ENCODE measurements around the gene SOS2. TPM values are rescaled to one million over a fixed set of nuclear protein-coding genes. Genes with fewer than 3 reads are reported as not detected.

The SOS2 gene
- total RNA-seq, 2 donors from 2014 or later, result 38.7 to 40.2 TPM

DNA sequence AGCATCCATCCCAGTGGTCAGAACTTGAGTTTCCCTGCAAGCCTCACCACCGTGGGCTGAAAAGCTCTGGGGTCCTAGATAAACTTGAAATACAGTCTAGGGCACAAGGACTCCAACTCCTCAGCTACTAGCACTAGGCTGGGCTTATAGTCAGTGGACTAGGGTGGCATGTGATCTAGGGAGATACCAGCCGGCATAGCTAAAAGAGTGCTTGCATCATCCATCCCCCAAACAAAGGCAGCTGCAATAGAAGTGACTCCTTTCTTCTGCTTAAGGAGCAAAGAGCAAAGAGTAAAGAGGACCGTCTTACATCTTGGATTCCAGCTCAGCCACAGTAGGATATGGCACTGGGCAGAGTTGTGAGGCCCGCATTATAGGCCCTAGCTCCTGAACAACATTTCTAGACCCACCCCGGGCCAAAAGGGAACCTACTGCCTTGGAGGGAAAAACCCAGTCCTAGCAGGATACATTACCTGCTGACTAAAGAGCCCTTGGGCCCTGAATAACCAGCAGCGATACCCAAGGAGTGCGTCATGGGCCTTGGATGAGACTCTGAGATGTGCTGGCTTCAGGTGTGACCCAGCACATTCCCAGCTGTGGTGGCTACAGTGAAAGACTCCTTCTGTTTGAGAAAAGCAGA, 17.9 kb upstream of the SOS2 start:
- no peaks in the 10 kb centered on the region for H3K9me3 ChIP-seq
- H3K27me3 ChIP-seq (replicated peaks; ENCODE audit: insufficient read depth), result no peaks in the 10 kb centered on the region
- TF ChIP-seq, protein P1, sequence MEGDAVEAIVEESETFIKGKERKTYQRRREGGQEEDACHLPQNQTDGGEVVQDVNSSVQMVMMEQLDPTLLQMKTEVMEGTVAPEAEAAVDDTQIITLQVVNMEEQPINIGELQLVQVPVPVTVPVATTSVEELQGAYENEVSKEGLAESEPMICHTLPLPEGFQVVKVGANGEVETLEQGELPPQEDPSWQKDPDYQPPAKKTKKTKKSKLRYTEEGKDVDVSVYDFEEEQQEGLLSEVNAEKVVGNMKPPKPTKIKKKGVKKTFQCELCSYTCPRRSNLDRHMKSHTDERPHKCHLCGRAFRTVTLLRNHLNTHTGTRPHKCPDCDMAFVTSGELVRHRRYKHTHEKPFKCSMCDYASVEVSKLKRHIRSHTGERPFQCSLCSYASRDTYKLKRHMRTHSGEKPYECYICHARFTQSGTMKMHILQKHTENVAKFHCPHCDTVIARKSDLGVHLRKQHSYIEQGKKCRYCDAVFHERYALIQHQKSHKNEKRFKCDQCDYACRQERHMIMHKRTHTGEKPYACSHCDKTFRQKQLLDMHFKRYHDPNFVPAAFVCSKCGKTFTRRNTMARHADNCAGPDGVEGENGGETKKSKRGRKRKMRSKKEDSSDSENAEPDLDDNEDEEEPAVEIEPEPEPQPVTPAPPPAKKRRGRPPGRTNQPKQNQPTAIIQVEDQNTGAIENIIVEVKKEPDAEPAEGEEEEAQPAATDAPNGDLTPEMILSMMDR (IDR thresholded peaks at IDR 0.05), result no peak
- DNase-seq (ENCODE audit: low spot score), result no peak
- H3K36me3 ChIP-seq, result no peaks in the 10 kb centered on the region
- H3K4me1 ChIP-seq (ENCODE audit: control insufficient read depth in 1 of 2, low read depth in 2 of 2), result no peaks in the 10 kb centered on the region
- ATAC-seq (ENCODE audit: insufficient number of reproducible peaks, low FRiP score, low read depth), result no peak
- H3K27ac ChIP-seq, result no peak overlapping the region
- H3K4me3 ChIP-seq, result no peak overlapping the region

DNA sequence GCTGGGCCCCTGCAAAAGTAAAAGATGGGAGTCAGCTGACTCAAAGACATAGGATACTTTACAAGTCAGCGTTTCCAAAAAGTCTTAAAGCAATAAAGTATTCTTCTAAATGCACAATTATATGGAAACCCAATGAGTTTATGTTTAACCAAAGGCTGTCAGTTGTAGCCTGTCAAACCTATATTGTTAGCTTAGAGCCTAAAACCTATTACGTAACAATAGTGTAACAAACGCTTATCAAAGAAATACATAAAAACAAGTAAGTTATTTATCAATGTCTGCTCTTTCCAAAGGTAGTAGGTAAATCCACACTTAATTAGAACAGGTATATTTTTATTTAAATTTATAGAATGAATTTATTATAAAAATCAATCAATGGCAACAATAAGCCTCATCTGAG, 15.9 kb upstream of the SOS2 start:
- H3K4me1 ChIP-seq (ENCODE audit: control insufficient read depth in 1 of 2, low read depth in 2 of 2), result no peaks in the 10 kb centered on the region
- DNase-seq (ENCODE audit: low spot score), result no peak
- no peak for ATAC-seq (ENCODE audit: insufficient number of reproducible peaks, low FRiP score, low read depth)
- no peak overlapping the region for H3K27ac ChIP-seq
- TF ChIP-seq, protein P1 (IDR thresholded peaks at IDR 0.05), result no peak
- H3K4me3 ChIP-seq, result no peak overlapping the region
- H3K27me3 ChIP-seq (replicated peaks; ENCODE audit: insufficient read depth), result no peaks in the 10 kb centered on the region
- H3K9me3 ChIP-seq, result no peaks in the 10 kb centered on the region
- no peaks in the 10 kb centered on the region for H3K36me3 ChIP-seq

DNA sequence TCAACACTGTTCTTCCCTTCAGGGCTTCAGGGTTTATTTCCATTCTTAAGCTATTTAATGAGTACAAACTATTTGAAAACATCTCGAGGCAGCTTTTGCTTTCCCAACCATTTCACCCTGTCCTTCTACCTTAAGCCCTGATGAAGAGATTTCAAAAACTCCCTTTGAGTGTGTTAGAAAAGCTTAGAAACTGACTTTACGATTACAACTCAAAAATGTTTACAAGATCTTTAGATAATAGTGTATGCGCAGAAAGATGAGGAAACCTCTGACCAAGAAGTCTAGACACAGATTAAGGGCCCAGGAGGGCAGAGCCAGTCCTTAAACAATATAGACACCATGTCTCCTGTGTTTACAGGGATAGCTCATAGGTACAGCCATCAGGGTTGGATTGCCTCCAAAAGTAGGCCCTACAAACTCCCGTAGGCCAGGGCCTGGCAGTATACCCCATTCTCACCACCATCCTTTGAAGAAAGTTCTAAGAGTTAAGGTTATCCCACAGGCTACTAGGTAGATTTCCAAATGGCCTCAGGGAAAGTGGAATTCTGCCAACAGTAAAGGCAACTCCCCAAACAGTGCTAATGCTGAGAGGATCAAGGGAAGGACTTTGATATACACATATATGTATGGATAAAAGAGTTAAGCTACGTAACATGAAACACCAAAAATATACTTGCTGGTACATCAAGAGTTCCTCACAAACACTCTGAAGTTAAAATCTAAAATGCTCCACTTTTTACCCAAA, 11.4 kb upstream of the SOS2 start:
- Histone ChIP-seq H3K27ac (no peak overlapping the region), H3K4me1 (ENCODE audit: control insufficient read depth in 1 of 2, low read depth in 2 of 2) (no peaks in the 10 kb centered on the region), H3K4me3 (no peak overlapping the region), H3K36me3 (no peaks in the 10 kb centered on the region), H3K27me3 (replicated peaks; ENCODE audit: insufficient read depth) (no peaks in the 10 kb centered on the region), H3K9me3 (no peaks in the 10 kb centered on the region)
- DNase-seq (ENCODE audit: low spot score), result no peak
- TF ChIP-seq, protein P1 (IDR thresholded peaks at IDR 0.05), result no peak
- ATAC-seq (ENCODE audit: insufficient number of reproducible peaks, low FRiP score, low read depth), result no peak

DNA sequence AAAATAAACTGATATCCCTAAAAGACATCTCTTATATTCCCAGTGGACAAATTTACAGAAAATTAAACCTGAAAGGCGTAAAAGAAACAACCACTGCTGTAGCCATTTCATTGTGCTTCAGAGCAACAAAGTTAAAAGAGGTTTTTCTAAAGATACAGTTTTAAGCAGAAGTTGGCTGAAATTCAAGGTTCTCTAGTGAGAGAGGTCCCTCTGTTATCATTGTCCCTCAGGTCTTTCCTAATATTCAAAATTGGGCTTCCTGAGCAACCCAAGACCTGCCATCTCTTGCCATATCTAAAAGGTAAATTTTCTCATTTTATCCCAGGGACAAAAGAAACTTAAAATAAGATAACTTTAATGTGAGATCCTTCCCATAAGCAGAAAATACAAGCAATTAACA, 10.7 kb upstream of the SOS2 start:
- no peak for ATAC-seq (ENCODE audit: insufficient number of reproducible peaks, low FRiP score, low read depth)
- H3K36me3 ChIP-seq, result no peaks in the 10 kb centered on the region
- TF ChIP-seq, protein P1 (IDR thresholded peaks at IDR 0.05), result no peak

DNA sequence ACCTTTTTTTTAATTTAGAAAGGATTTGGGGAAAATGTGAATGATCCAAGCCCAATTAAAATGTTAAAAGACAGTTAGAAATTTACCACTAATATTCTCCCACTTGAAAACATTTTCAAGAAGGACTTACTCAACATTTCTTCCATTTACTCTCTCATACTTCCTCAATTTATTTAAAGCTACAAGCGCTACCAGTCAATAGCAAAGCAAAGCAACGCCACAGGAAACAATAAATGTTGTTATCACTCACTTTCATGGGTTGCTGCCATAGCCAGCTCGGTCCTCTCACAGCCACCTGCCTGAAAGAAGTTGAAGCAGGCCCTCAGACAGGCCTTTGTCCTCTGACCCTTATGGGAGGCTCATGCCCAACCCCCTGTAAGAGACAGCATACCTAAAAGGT, 6.0 kb upstream of the SOS2 start:
- H3K9me3 ChIP-seq, result no peaks in the 10 kb centered on the region
- H3K27me3 ChIP-seq (replicated peaks; ENCODE audit: insufficient read depth), result no peaks in the 10 kb centered on the region
- no peak overlapping the region for H3K27ac ChIP-seq
- H3K4me1 ChIP-seq (ENCODE audit: control insufficient read depth in 1 of 2, low read depth in 2 of 2), result peaks cover 5 to 13% of the 10 kb centered on the region in 2 donors
- no peak overlapping the region for H3K4me3 ChIP-seq
- DNase-seq (ENCODE audit: low spot score), result no peak
- no peak for ATAC-seq (ENCODE audit: insufficient number of reproducible peaks, low FRiP score, low read depth)
- TF ChIP-seq, protein P1 (IDR thresholded peaks at IDR 0.05), result no peak
- no peaks in the 10 kb centered on the region for H3K36me3 ChIP-seq

More for the DNA sequence above, 10.7 kb upstream of the SOS2 start:
- H3K4me1 ChIP-seq (ENCODE audit: control insufficient read depth in 1 of 2, low read depth in 2 of 2), result no peaks in the 10 kb centered on the region
- no peak for DNase-seq (ENCODE audit: low spot score)
- H3K27me3 ChIP-seq (replicated peaks; ENCODE audit: insufficient read depth), result no peaks in the 10 kb centered on the region
- H3K9me3 ChIP-seq, result no peaks in the 10 kb centered on the region
- H3K27ac ChIP-seq, result no peak overlapping the region
- no peak overlapping the region for H3K4me3 ChIP-seq

Measured in thoracic aorta (tissue), 2 donors.